HepG2 (cell line): ENCODE measurements around the gene MARK2. TPM values are rescaled to one million over a fixed set of nuclear protein-coding genes. Genes with fewer than 3 reads are reported as not detected.

ENCODE experiments used
- CBX5 ChIP-seq: sonication (generic); formaldehyde crosslinking; IDR thresholded peaks from 2 replicates; pipeline ENCODE4 v1.4.0; 2020; ENCODE audit warnings: missing genetic modification reagents, borderline replicate concordance
- ELK4 ChIP-seq: sonication (generic); formaldehyde crosslinking; IDR thresholded peaks from 2 replicates; pipeline ENCODE4 v1.9.0; 2021; ENCODE audit warnings: missing genetic modification reagents, borderline replicate concordance
- ETV5 ChIP-seq: IDR thresholded peaks from 2 replicates; pipeline ENCODE4 v1.6.1; 2018; ENCODE audit warnings: missing biosample characterization, missing genetic modification reagents, inconsistent platforms, borderline replicate concordance
- FOXA3 ChIP-seq: IDR thresholded peaks from 2 replicates; pipeline ENCODE4 v1.6.1; 2016; ENCODE audit warnings: missing genetic modification reagents, missing compliant biosample characterization
- GTF3A ChIP-seq: sonication (generic); formaldehyde crosslinking; conservative IDR thresholded peaks from 2 replicates; pipeline ENCODE4 v1.4.0; 2020; ENCODE audit warnings: mild to moderate bottlenecking, missing genetic modification reagents
- KMT2B ChIP-seq: IDR thresholded peaks from 2 replicates; pipeline ENCODE4 v1.6.1; 2016; ENCODE audit warnings: missing genetic modification reagents, missing compliant biosample characterization
- MIER3 ChIP-seq: IDR thresholded peaks from 2 replicates; pipeline ENCODE4 v1.6.1; 2016; ENCODE audit warnings: missing compliant biosample characterization, borderline replicate concordance
- RARA ChIP-seq: IDR thresholded peaks from 2 replicates; pipeline ENCODE4 v1.6.1; 2016; ENCODE audit warnings: missing genetic modification reagents, missing compliant biosample characterization
- SMC3 ChIP-seq: IDR thresholded peaks from 2 replicates; pipeline ENCODE4 v1.6.1; 2011; ENCODE audit warnings: low read length, improper control_type of control experiment
- TFDP1 ChIP-seq: IDR thresholded peaks from 2 replicates; pipeline ENCODE4 v1.6.1; 2016; ENCODE audit warnings: missing compliant biosample characterization, missing genetic modification reagents, borderline replicate concordance
- TMF1 ChIP-seq: sonication (generic); formaldehyde crosslinking; IDR thresholded peaks from 2 replicates; pipeline ENCODE4 v1.8.1; 2022; ENCODE audit warnings: low read depth, missing genetic modification reagents
- ZNF101 ChIP-seq: sonication (generic); formaldehyde crosslinking; IDR thresholded peaks from 2 replicates; pipeline ENCODE4 v1.4.0; 2020; ENCODE audit warnings: mild to moderate bottlenecking, low read depth, missing genetic modification reagents, borderline replicate concordance
- ZNF263 ChIP-seq: sonication (generic); formaldehyde crosslinking; IDR thresholded peaks from 2 replicates; pipeline ENCODE4 v1.4.0; 2020; ENCODE audit warnings: missing genetic modification reagents
- ZNF609 ChIP-seq: sonication (generic); formaldehyde crosslinking; IDR thresholded peaks from 2 replicates; pipeline ENCODE4 v1.4.0; 2020; ENCODE audit warnings: mild to moderate bottlenecking, missing genetic modification reagents, borderline replicate concordance
- ZNF782 ChIP-seq: sonication (generic); formaldehyde crosslinking; IDR thresholded peaks from 2 replicates; pipeline ENCODE4 v1.4.0; 2020; ENCODE audit warnings: missing genetic modification reagents, mild to moderate bottlenecking, borderline replicate concordance
- ZNF800 ChIP-seq: sonication (generic); formaldehyde crosslinking; IDR thresholded peaks from 2 replicates; pipeline ENCODE4 v1.4.0; 2020; ENCODE audit warnings: missing genetic modification reagents
- ZUFSP ChIP-seq: sonication (generic); formaldehyde crosslinking; IDR thresholded peaks from 2 replicates; pipeline ENCODE4 v1.9.0; 2021; ENCODE audit warnings: missing genetic modification reagents, mild to moderate bottlenecking, borderline replicate concordance
- polyA plus RNA-seq, 8 experiments: library from polyadenylated mRNA; depleted of rRNA in 3 of 8; stranded (reverse) in 7 of 8; unstranded in 1 of 8; fragments of >200 nt; fragmentation: Illumina TruSeq in 4 of 8; extraction: Trizol in 4 of 8; gene quantifications; 2 replicates each; pipeline versions ENCODE4 v1.2.1 to v1.2.3, GENCODE V29; 2011 to 2016; ENCODE audit warnings: low read depth in 4 of 8, missing spikeins in 1 of 8, mixed read lengths in 1 of 8; ENCODE audit not compliant: insufficient read depth in 1 of 8
- total RNA-seq, 5 experiments: library from RNA; depleted of rRNA; stranded (reverse); fragments of >200 nt; fragmentation: Illumina TruSeq; extraction: Trizol; gene quantifications; 2 replicates each; pipeline ENCODE4 v1.2.3, GENCODE V29; 2016; ENCODE audit warnings: low read depth in 1 of 5

MARK2 gene
- total and polyA plus RNA-seq, 2 of the 13 experiments (the other 11 are each of a cell fraction or from before 2014, with no cell fraction given) = 13.5 to 13.9 TPM

- no peak for TF ChIP-seq ELK4
- TF ChIP-seq TMF1 (CRISPR knock-in tag) = no peak
- no peak for TF ChIP-seq ZNF101 (CRISPR knock-in tag)
- no peak; the same call in 1 of the 2 replicates for TF ChIP-seq GTF3A (CRISPR knock-in tag)
- TF ChIP-seq KMT2B (CRISPR knock-in tag) = no peak
- no peak for TF ChIP-seq MIER3 (CRISPR knock-in tag)
- TF ChIP-seq ZNF609 (CRISPR knock-in tag) = no peak
- TF ChIP-seq ZNF782 (CRISPR knock-in tag) = no peak
- no peak for TF ChIP-seq CBX5 (CRISPR knock-in tag)
- no peak for TF ChIP-seq FOXA3 (CRISPR knock-in tag)
- TF ChIP-seq SMC3 = no peak
- no peak for TF ChIP-seq ZUFSP
- no peak; the same call in 1 of the 2 replicates for TF ChIP-seq TFDP1 (CRISPR knock-in tag)
- TF ChIP-seq ZNF800 = no peak
- peak; percentile 92 for TF ChIP-seq ZNF263 (CRISPR knock-in tag)
- no peak for TF ChIP-seq RARA (CRISPR knock-in tag)
- TF ChIP-seq ETV5 (CRISPR knock-in tag) = peak; percentile 63; the same call in 1 of the 2 replicates
These were observed 81.4 kb downstream of the MARK2 start (continued) for GRCh38 chr11:63920126-63920938.
